SK-N-SH (cell line): ENCODE data around the gene TBKBP1. TPM values are rescaled to one million over a fixed set of nuclear protein-coding genes. Genes with fewer than 3 reads are reported as not detected.

Source experiments
- CTCF ChIA-PET: fragments of 300-600, 350-600 bp; formaldehyde crosslinking; extraction: SDS; loops from one replicate; lab custom pipeline; 2021; lab: Yijun Ruan, JAX
- POLR2A ChIA-PET: fragments of 350-600 bp; sonication (Branson Sonifier 250); formaldehyde crosslinking; extraction: SDS; loops from one replicate; lab custom pipeline; 2020; ENCODE audit warnings: antibody characterized with exemption, inconsistent platforms; lab: Yijun Ruan, JAX
- DNase-seq: peaks from one replicate; pipeline ENCODE4 v3.0.0; 2012
- H2AFZ ChIP-seq: fragments of 200-600 bp; sonication (generic); 2 replicates; pipeline ENCODE4 v1.8.1; 2016; ENCODE audit warnings: antibody characterized with exemption, mild to moderate bottlenecking, low read depth
- H3F3A ChIP-seq: fragments of 200-600 bp; sonication (generic); replicated peaks from 2 replicates; pipeline ENCODE3; 2016; ENCODE audit warnings: antibody characterized with exemption, mild to moderate bottlenecking; ENCODE audit not compliant: insufficient read depth
- H3K27ac ChIP-seq, 2 experiments: fragments of 200-500 bp in 1 of 2; fragments of 200-600 bp in 1 of 2; sonication (Bioruptor generic) in 1 of 2; sonication (generic), shearing (Covaris generic) in 1 of 2; 2 replicates each; pipeline versions ENCODE4 v1.5.1 to v1.6.1; 2014 to 2016; ENCODE audit warnings: low read depth in 2 of 2, inconsistent platforms in 1 of 2, low read length in 1 of 2, mild to moderate bottlenecking in 1 of 2, mixed read lengths in 1 of 2
- H3K27me3 ChIP-seq: fragments of 200-600 bp; sonication (generic), shearing (Covaris generic); 2 replicates; pipeline ENCODE4 v1.6.1; 2016; ENCODE audit warnings: mixed run types; ENCODE audit not compliant: insufficient read depth
- H3K36me3 ChIP-seq, 2 experiments: fragments of 200-500 bp in 1 of 2; fragments of 200-600 bp in 1 of 2; sonication (Bioruptor generic) in 1 of 2; sonication (generic) in 1 of 2; replicated peaks in 1 of 2; 2 replicates each; pipeline versions ENCODE3 to v1.5.1; 2014 to 2016; ENCODE audit warnings: low read length in 1 of 2, mild to moderate bottlenecking in 1 of 2; ENCODE audit not compliant: insufficient read depth in 2 of 2, control insufficient read depth in 1 of 2
- H3K4me1 ChIP-seq, 2 experiments: fragments of 200-500 bp in 1 of 2; fragments of 200-600 bp in 1 of 2; sonication (Bioruptor generic) in 1 of 2; sonication (generic), shearing (Covaris generic) in 1 of 2; 2 replicates each; pipeline versions ENCODE4 v1.5.1 to v1.6.1; 2014 to 2016; ENCODE audit warnings: low read depth in 1 of 2, low read length in 1 of 2, mixed run types in 1 of 2; ENCODE audit not compliant: insufficient read depth in 2 of 2, control insufficient read depth in 1 of 2
- H3K4me2 ChIP-seq: fragments of 200-600 bp; sonication (generic), shearing (Covaris generic); 2 replicates; pipeline ENCODE4 v1.6.1; 2017; ENCODE audit warnings: mixed run types
- H3K4me3 ChIP-seq, 2 experiments: fragments of 200-500 bp in 1 of 2; fragments of 200-600 bp in 1 of 2; sonication (Bioruptor generic) in 1 of 2; sonication (generic), shearing (Covaris generic) in 1 of 2; 2 replicates each; pipeline versions ENCODE4 v1.5.1 to v1.8.1; 2014 to 2016; ENCODE audit warnings: low read depth in 2 of 2, inconsistent platforms in 1 of 2, low read length in 1 of 2, mild to moderate bottlenecking in 1 of 2, mixed read lengths in 1 of 2, moderate library complexity in 1 of 2
- H3K79me2 ChIP-seq: fragments of 200-600 bp; sonication (generic); 2 replicates; pipeline ENCODE4 v1.8.1; 2017; ENCODE audit warnings: mild to moderate bottlenecking; ENCODE audit not compliant: insufficient read depth
- H3K9ac ChIP-seq: fragments of 200-600 bp; sonication (generic); 2 replicates; pipeline ENCODE4 v1.6.1; 2017; ENCODE audit warnings: mixed run types
- H3K9me2 ChIP-seq: fragments of 200-600 bp; sonication (generic); 2 replicates; pipeline ENCODE4 v1.6.1; 2017; ENCODE audit warnings: mixed run types
- H3K9me3 ChIP-seq: fragments of 200-600 bp; sonication (generic); 2 replicates; pipeline ENCODE4 v1.6.1; 2017; ENCODE audit warnings: mixed run types, mild to moderate bottlenecking, moderate library complexity
- H4K20me1 ChIP-seq: fragments of 200-600 bp; sonication (generic); 2 replicates; pipeline ENCODE4 v1.6.1; 2017; ENCODE audit warnings: mild to moderate bottlenecking, mixed run types; ENCODE audit not compliant: insufficient read depth
- EP300 ChIP-seq, 2 experiments: IDR thresholded peaks; 2 replicates each; pipeline versions ENCODE4 v1.4.0 to v1.6.1; 2012; ENCODE audit warnings: borderline replicate concordance in 1 of 2, low read depth in 1 of 2, low read length in 1 of 2
- FOXJ3 ChIP-seq: sonication (generic); formaldehyde crosslinking; IDR thresholded peaks from 2 replicates; pipeline ENCODE4 v1.5.1; 2020; ENCODE audit warnings: mild to moderate bottlenecking, missing genetic modification reagents
- GATA2 ChIP-seq: sonication (generic); formaldehyde crosslinking; IDR thresholded peaks from 2 replicates; pipeline ENCODE4 v1.5.0; 2020; ENCODE audit warnings: mild to moderate bottlenecking, missing genetic modification reagents
- JUND ChIP-seq: IDR thresholded peaks from 2 replicates; pipeline ENCODE4 v1.4.0; 2012
- NRF1 ChIP-seq: IDR thresholded peaks from 2 replicates; pipeline ENCODE4 v1.6.1; 2012; ENCODE audit warnings: low read depth, mild to moderate bottlenecking, low read length
- RXRA ChIP-seq: IDR thresholded peaks from 2 replicates; pipeline ENCODE4 v1.4.0; 2012; ENCODE audit warnings: low read depth, mild to moderate bottlenecking, borderline replicate concordance
- YY1 ChIP-seq: IDR thresholded peaks from 2 replicates; pipeline ENCODE4 v1.4.0; 2012; ENCODE audit warnings: low read depth, mild to moderate bottlenecking
- WGBS: methylation state at CpG from one replicate; pipeline ENCODE4 v1.1.6; 2017; ENCODE audit warnings: low lambda C conversion rate; 5-methylcytosine and 5-hydroxymethylcytosine counted together
- polyA plus RNA-seq, 3 experiments: library from polyadenylated mRNA; depleted of rRNA; stranded (reverse); fragments of >200 nt; gene quantifications; 2 replicates each; pipeline ENCODE4 v1.2.3, GENCODE V29; 2012
- small RNA-seq, 7 experiments: library from RNA; depleted of rRNA; stranded (forward); fragments of <200 nt; gene quantifications; one replicate each; pipeline ENCODE3, GENCODE V24; 2012
- TF ChIP-seq, protein P1 (sequence below): IDR thresholded peaks from 2 replicates; pipeline ENCODE4 v1.4.0; 2012; ENCODE audit warnings: low read depth

The TBKBP1 gene
- polyA plus RNA-seq, 1 of the 3 experiments (the other 2 are of a cell fraction) = 14.4 TPM

DNA sequence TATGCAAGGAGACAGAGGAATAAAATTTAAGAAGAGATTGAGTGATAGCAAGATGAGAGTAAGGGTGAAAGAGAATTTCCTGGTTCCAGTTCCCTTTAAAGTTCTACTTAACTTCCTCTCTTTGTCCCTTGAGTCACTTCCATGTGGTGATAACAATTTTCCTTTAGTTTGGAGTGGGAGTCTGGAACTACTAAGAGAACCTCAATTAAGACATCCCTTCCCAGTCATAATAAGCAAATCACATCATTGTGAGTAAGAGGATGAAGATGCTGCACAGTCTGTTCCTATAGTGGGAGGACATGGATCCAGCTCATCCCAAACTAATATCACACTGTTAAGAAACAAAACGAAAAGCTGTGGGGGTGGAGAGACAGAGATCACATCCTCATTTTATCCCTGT, 63.4 kb downstream of the TBKBP1 start (continued):
- TF ChIP-seq, protein P1, sequence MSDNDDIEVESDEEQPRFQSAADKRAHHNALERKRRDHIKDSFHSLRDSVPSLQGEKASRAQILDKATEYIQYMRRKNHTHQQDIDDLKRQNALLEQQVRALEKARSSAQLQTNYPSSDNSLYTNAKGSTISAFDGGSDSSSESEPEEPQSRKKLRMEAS = no peak
- no peak for TF ChIP-seq EP300 (IDR thresholded peaks at IDR 0.05; ENCODE audit: borderline replicate concordance in 1 of 2, low read depth in 1 of 2, low read length in 1 of 2)
- no peak for TF ChIP-seq NRF1
- TF ChIP-seq RXRA = no peak

DNA sequence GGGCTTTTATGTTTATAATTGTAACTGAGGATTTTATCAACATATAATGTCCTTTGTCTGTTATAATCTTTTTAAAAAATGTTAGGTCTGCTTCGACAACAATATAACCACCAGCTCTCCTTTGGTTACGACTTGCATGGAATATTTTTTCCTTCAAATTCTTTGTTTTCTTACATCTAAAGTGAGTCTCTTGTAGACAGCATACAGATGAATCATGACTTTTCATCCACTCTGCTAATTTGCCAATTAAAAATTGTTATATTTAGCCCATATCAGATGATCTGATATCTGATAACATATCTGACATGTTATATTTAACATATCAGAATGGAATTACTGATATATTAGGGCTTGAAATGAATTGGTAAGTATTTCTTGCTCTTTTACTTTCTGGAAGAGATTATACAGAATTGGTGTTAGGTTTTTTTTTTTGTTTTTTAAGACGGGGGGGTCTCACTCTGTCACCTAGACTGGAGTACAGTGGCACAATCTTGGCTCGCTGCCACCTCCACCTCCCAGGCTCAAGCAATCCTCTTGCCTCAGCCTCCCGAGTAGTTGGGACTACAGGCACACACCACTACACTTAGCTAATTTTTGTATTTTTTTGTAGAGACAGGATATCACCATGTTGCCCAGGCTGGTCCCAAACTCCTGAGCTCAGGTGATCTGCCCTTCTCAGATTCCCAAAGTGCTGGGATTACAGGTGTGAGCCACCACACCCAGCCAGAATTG, 66.6 kb downstream of the TBKBP1 start:
- POLR2A ChIA-PET = no interaction called here
- no peaks in the 10 kb centered on the region for H3F3A ChIP-seq
- H2AFZ ChIP-seq = no peak overlapping the region
- no peak overlapping the region for H3K9ac ChIP-seq
- WGBS = 5% methylated on average over 5 of the region's 5 CpGs
- H3K9me3 ChIP-seq = peaks cover 34% of the 10 kb centered on the region
- CTCF ChIA-PET = interaction anchor here (0.6 to 1.2 kb wide), 4 partner anchors 15 to 129 kb away, joined by 3 to 4 read pairs (median 3); no protein-coding TSS in a partner anchor
- H3K4me3 ChIP-seq = no peak overlapping the region; a peak in 1 of 4 replicates
- no peaks in the 10 kb centered on the region for H3K9me2 ChIP-seq
- H3K27me3 ChIP-seq = no peaks in the 10 kb centered on the region; the same call in 1 of the 2 replicates
- TF ChIP-seq JUND = no peak
- no peak for TF ChIP-seq FOXJ3 (CRISPR knock-in tag)
- TF ChIP-seq YY1 = no peak
- TF ChIP-seq GATA2 (CRISPR knock-in tag) = no peak
- no peak overlapping the region for H3K4me2 ChIP-seq
- H3K4me1 ChIP-seq = no peaks in the 10 kb centered on the region
- DNase-seq = no peak
- H3K79me2 ChIP-seq = no peaks in the 10 kb centered on the region
- H3K36me3 ChIP-seq = no peaks in the 10 kb centered on the region
- no peaks in the 10 kb centered on the region for H4K20me1 ChIP-seq
- no peak overlapping the region for H3K27ac ChIP-seq

Small RNA genes within 50 kb of the gene (small RNA-seq; reads per million reads assigned to genes)
- gene AC015674.1 = 0 reads per million in 7 experiments

Other genes with a start within 250 kb of the TBKBP1 start
- 73.2 and 85.4 TPM in 2 replicates for gene NPEPPS, start 163.1 kb upstream of the TBKBP1 start, polyA plus RNA-seq (2012; rRNA removed)
- gene KPNB1, start 44.2 kb upstream of the TBKBP1 start, polyA plus RNA-seq (2012; rRNA removed) = 89.5 and 142 TPM in 2 replicates
- gene TBX21, start 39.1 kb downstream of the TBKBP1 start, polyA plus RNA-seq (2012; rRNA removed) = not detected in 2 replicates
- gene OSBPL7, start 127.6 kb downstream of the TBKBP1 start, polyA plus RNA-seq (2012; rRNA removed) = 23.7 and 24.7 TPM in 2 replicates
- gene MRPL10, start 137.4 kb downstream of the TBKBP1 start, polyA plus RNA-seq (2012; rRNA removed) = 133 and 136 TPM in 2 replicates
- 1.6 and 1.8 TPM in 2 replicates for gene LRRC46, start 137.5 kb downstream of the TBKBP1 start, polyA plus RNA-seq (2012; rRNA removed)
- gene SCRN2, start 147.1 kb downstream of the TBKBP1 start, polyA plus RNA-seq (2012; rRNA removed) = 135 and 139 TPM in 2 replicates
- gene SP6, start 157.0 kb downstream of the TBKBP1 start, polyA plus RNA-seq (2012; rRNA removed) = 0.03 TPM in 2 replicates
- 8.8 and 16.7 TPM in 2 replicates for gene SP2, start 202.1 kb downstream of the TBKBP1 start, polyA plus RNA-seq (2012; rRNA removed)
- 26.1 and 33.8 TPM in 2 replicates for gene PNPO, start 247.4 kb downstream of the TBKBP1 start, polyA plus RNA-seq (2012; rRNA removed)